Thyroid gland (tissue), 4 donors: Measurements from ENCODE around the gene SPRED2.

Experiments
- CTCF ChIP-seq, 6 experiments: fragments of 200-600 bp in 3 of 6; fragments of 450-650 bp in 3 of 6; sonication (generic) in 3 of 6; IDR thresholded peaks; one replicate each; pipeline ENCODE4 v1.5.1; 2016 to 2019; ENCODE audit warnings: antibody characterized with exemption in 6 of 6, mild to moderate bottlenecking in 2 of 6, inconsistent platforms in 1 of 6, moderate library complexity in 1 of 6
- POLR2A ChIP-seq, 2 donors: fragments of 450-650 bp; IDR thresholded peaks; one replicate each; pipeline ENCODE4 v1.6.1; 2017; ENCODE audit warnings: antibody characterized with exemption in 2 of 2, mild to moderate bottlenecking in 2 of 2, moderate library complexity in 1 of 2

- no peak for TF ChIP-seq CTCF (IDR thresholded peaks at IDR 0.05)
- TF ChIP-seq POLR2A (IDR thresholded peaks at IDR 0.05), result no peak
These were observed 89.0 kb downstream of the SPRED2 start for GRCh38 chr2:65343386-65343785.
